ENCODE data around the gene USH2A.

Gene USH2A

GRCh38 chr1:216073793-216074595, 349.3 kb downstream of the USH2A start:
- Histone ChIP-seq H3K9me3 (ENCODE audit: control insufficient read depth in 5 of 5, low read length in 5 of 5) (no peaks in the 10 kb centered on the region), H3K27me3 (ENCODE audit: control insufficient read depth in 5 of 5, insufficient read depth in 4 of 5, low read length in 5 of 5) (no peaks in the 10 kb centered on the region), H3K27ac (ENCODE audit: low read depth, low read length) (no peak overlapping the region), H3K9ac (ENCODE audit: low read length in 5 of 5) (no peak overlapping the region), H3K36me3 (ENCODE audit: control insufficient read depth in 5 of 5, insufficient read depth in 5 of 5, low read length in 5 of 5) (no peaks in the 10 kb centered on the region), H3K4me3 (ENCODE audit: low read depth in 1 of 5, low read length in 5 of 5) (no peak overlapping the region), H3K4me1 (ENCODE audit: control insufficient read depth in 5 of 5, insufficient read depth in 5 of 5, low read length in 5 of 5) (no peaks in the 10 kb centered on the region)

- no peaks in the 10 kb centered on the region for H3K9me3 ChIP-seq (ENCODE audit: control insufficient read depth in 5 of 5, low read length in 5 of 5)
- H3K27ac ChIP-seq (ENCODE audit: low read depth, low read length): no peak overlapping the region
- no peaks in the 10 kb centered on the region for H3K4me1 ChIP-seq (ENCODE audit: control insufficient read depth in 5 of 5, insufficient read depth in 5 of 5, low read length in 5 of 5)
- no peaks in the 10 kb centered on the region for H3K36me3 ChIP-seq (ENCODE audit: control insufficient read depth in 5 of 5, insufficient read depth in 5 of 5, low read length in 5 of 5)
- H3K9ac ChIP-seq (ENCODE audit: low read length in 5 of 5): no peak overlapping the region
- H3K4me3 ChIP-seq (ENCODE audit: low read depth in 1 of 5, low read length in 5 of 5): no peak overlapping the region
- no peaks in the 10 kb centered on the region for H3K27me3 ChIP-seq (ENCODE audit: control insufficient read depth in 5 of 5, insufficient read depth in 4 of 5, low read length in 5 of 5)
Observed at GRCh38 chr1:216071262-216071661, 352.0 kb downstream of the USH2A start.

- Histone ChIP-seq H3K9ac (ENCODE audit: low read length in 5 of 5) (no peak overlapping the region), H3K4me3 (ENCODE audit: low read depth in 1 of 5, low read length in 5 of 5) (no peak overlapping the region), H3K36me3 (ENCODE audit: control insufficient read depth in 5 of 5, insufficient read depth in 5 of 5, low read length in 5 of 5) (no peaks in the 10 kb centered on the region), H3K27ac (ENCODE audit: low read depth, low read length) (no peak overlapping the region), H3K9me3 (ENCODE audit: control insufficient read depth in 5 of 5, low read length in 5 of 5) (no peaks in the 10 kb centered on the region), H3K4me1 (ENCODE audit: control insufficient read depth in 5 of 5, insufficient read depth in 5 of 5, low read length in 5 of 5) (no peaks in the 10 kb centered on the region), H3K27me3 (ENCODE audit: control insufficient read depth in 5 of 5, insufficient read depth in 4 of 5, low read length in 5 of 5) (no peaks in the 10 kb centered on the region)
Observed at GRCh38 chr1:216064643-216065042, 358.6 kb downstream of the USH2A start.

GRCh38 chr1:216057947-216058346, 365.3 kb downstream of the USH2A start:
- no peak overlapping the region for H3K4me3 ChIP-seq (ENCODE audit: low read depth in 1 of 5, low read length in 5 of 5)
- no peaks in the 10 kb centered on the region for H3K4me1 ChIP-seq (ENCODE audit: control insufficient read depth in 5 of 5, insufficient read depth in 5 of 5, low read length in 5 of 5)
- H3K9ac ChIP-seq (ENCODE audit: low read length in 5 of 5): no peak overlapping the region

GRCh38 chr1:216057063-216057462, 366.2 kb downstream of the USH2A start:
- Histone ChIP-seq H3K9ac (ENCODE audit: low read length in 5 of 5) (no peak overlapping the region), H3K36me3 (ENCODE audit: control insufficient read depth in 5 of 5, insufficient read depth in 5 of 5, low read length in 5 of 5) (no peaks in the 10 kb centered on the region), H3K27me3 (ENCODE audit: control insufficient read depth in 5 of 5, insufficient read depth in 4 of 5, low read length in 5 of 5) (no peaks in the 10 kb centered on the region)

More at GRCh38 chr1:216057947-216058346, 365.3 kb downstream of the USH2A start:
- H3K27ac ChIP-seq (ENCODE audit: low read depth, low read length): no peak overlapping the region
- no peaks in the 10 kb centered on the region for H3K36me3 ChIP-seq (ENCODE audit: control insufficient read depth in 5 of 5, insufficient read depth in 5 of 5, low read length in 5 of 5)
- H3K9me3 ChIP-seq (ENCODE audit: control insufficient read depth in 5 of 5, low read length in 5 of 5): peaks cover 0 to 5% (median 0%) of the 10 kb centered on the region in 5 donors
- no peaks in the 10 kb centered on the region for H3K27me3 ChIP-seq (ENCODE audit: control insufficient read depth in 5 of 5, insufficient read depth in 4 of 5, low read length in 5 of 5)

GRCh38 chr1:216055004-216055403, 368.2 kb downstream of the USH2A start:
- no peak overlapping the region for H3K4me3 ChIP-seq (ENCODE audit: low read depth in 1 of 5, low read length in 5 of 5)
- H3K27ac ChIP-seq (ENCODE audit: low read depth, low read length): no peak overlapping the region
- no peaks in the 10 kb centered on the region for H3K4me1 ChIP-seq (ENCODE audit: control insufficient read depth in 5 of 5, insufficient read depth in 5 of 5, low read length in 5 of 5)
- no peaks in the 10 kb centered on the region for H3K36me3 ChIP-seq (ENCODE audit: control insufficient read depth in 5 of 5, insufficient read depth in 5 of 5, low read length in 5 of 5)
- H3K27me3 ChIP-seq (ENCODE audit: control insufficient read depth in 5 of 5, insufficient read depth in 4 of 5, low read length in 5 of 5): no peaks in the 10 kb centered on the region
- H3K9ac ChIP-seq (ENCODE audit: low read length in 5 of 5): no peak overlapping the region
- H3K9me3 ChIP-seq (ENCODE audit: control insufficient read depth in 5 of 5, low read length in 5 of 5): peaks cover 0 to 5% (median 0%) of the 10 kb centered on the region in 5 donors

More at GRCh38 chr1:216057063-216057462, 366.2 kb downstream of the USH2A start:
- H3K4me3 ChIP-seq (ENCODE audit: low read depth in 1 of 5, low read length in 5 of 5): no peak overlapping the region
- no peaks in the 10 kb centered on the region for H3K4me1 ChIP-seq (ENCODE audit: control insufficient read depth in 5 of 5, insufficient read depth in 5 of 5, low read length in 5 of 5)
- peaks cover 0 to 5% (median 0%) of the 10 kb centered on the region in 5 donors for H3K9me3 ChIP-seq (ENCODE audit: control insufficient read depth in 5 of 5, low read length in 5 of 5)
- H3K27ac ChIP-seq (ENCODE audit: low read depth, low read length): no peak overlapping the region

- no peak overlapping the region for H3K9ac ChIP-seq (ENCODE audit: low read length in 5 of 5)
Observed at GRCh38 chr1:216054600-216054999, 368.6 kb downstream of the USH2A start.

GRCh38 chr1:216051071-216051470, 372.2 kb downstream of the USH2A start:
- H3K9me3 ChIP-seq (ENCODE audit: control insufficient read depth in 5 of 5, low read length in 5 of 5): no peaks in the 10 kb centered on the region
- H3K4me3 ChIP-seq (ENCODE audit: low read depth in 1 of 5, low read length in 5 of 5): no peak overlapping the region
- H3K9ac ChIP-seq (ENCODE audit: low read length in 5 of 5): no peak overlapping the region
- no peak overlapping the region for H3K27ac ChIP-seq (ENCODE audit: low read depth, low read length)
- H3K36me3 ChIP-seq (ENCODE audit: control insufficient read depth in 5 of 5, insufficient read depth in 5 of 5, low read length in 5 of 5): no peaks in the 10 kb centered on the region
- no peaks in the 10 kb centered on the region for H3K4me1 ChIP-seq (ENCODE audit: control insufficient read depth in 5 of 5, insufficient read depth in 5 of 5, low read length in 5 of 5)
- H3K27me3 ChIP-seq (ENCODE audit: control insufficient read depth in 5 of 5, insufficient read depth in 4 of 5, low read length in 5 of 5): no peaks in the 10 kb centered on the region

More at GRCh38 chr1:216054600-216054999, 368.6 kb downstream of the USH2A start:
- Histone ChIP-seq H3K4me3 (ENCODE audit: low read depth in 1 of 5, low read length in 5 of 5) (no peak overlapping the region), H3K9me3 (ENCODE audit: control insufficient read depth in 5 of 5, low read length in 5 of 5) (peaks cover 0 to 5% (median 0%) of the 10 kb centered on the region in 5 donors), H3K36me3 (ENCODE audit: control insufficient read depth in 5 of 5, insufficient read depth in 5 of 5, low read length in 5 of 5) (no peaks in the 10 kb centered on the region), H3K27me3 (ENCODE audit: control insufficient read depth in 5 of 5, insufficient read depth in 4 of 5, low read length in 5 of 5) (no peaks in the 10 kb centered on the region), H3K27ac (ENCODE audit: low read depth, low read length) (no peak overlapping the region), H3K4me1 (ENCODE audit: control insufficient read depth in 5 of 5, insufficient read depth in 5 of 5, low read length in 5 of 5) (no peaks in the 10 kb centered on the region)

- Histone ChIP-seq H3K4me1 (ENCODE audit: control insufficient read depth in 5 of 5, insufficient read depth in 5 of 5, low read length in 5 of 5) (no peaks in the 10 kb centered on the region), H3K9ac (ENCODE audit: low read length in 5 of 5) (no peak overlapping the region), H3K36me3 (ENCODE audit: control insufficient read depth in 5 of 5, insufficient read depth in 5 of 5, low read length in 5 of 5) (no peaks in the 10 kb centered on the region), H3K9me3 (ENCODE audit: control insufficient read depth in 5 of 5, low read length in 5 of 5) (no peaks in the 10 kb centered on the region), H3K27me3 (ENCODE audit: control insufficient read depth in 5 of 5, insufficient read depth in 4 of 5, low read length in 5 of 5) (no peaks in the 10 kb centered on the region), H3K27ac (ENCODE audit: low read depth, low read length) (no peak overlapping the region), H3K4me3 (ENCODE audit: low read depth in 1 of 5, low read length in 5 of 5) (no peak overlapping the region)
Observed at GRCh38 chr1:216049741-216050430, 373.4 kb downstream of the USH2A start.

GRCh38 chr1:216047811-216048572, 375.3 kb downstream of the USH2A start:
- no peaks in the 10 kb centered on the region for H3K36me3 ChIP-seq (ENCODE audit: control insufficient read depth in 5 of 5, insufficient read depth in 5 of 5, low read length in 5 of 5)
- H3K9me3 ChIP-seq (ENCODE audit: control insufficient read depth in 5 of 5, low read length in 5 of 5): no peaks in the 10 kb centered on the region
- no peak overlapping the region for H3K4me3 ChIP-seq (ENCODE audit: low read depth in 1 of 5, low read length in 5 of 5)
- H3K9ac ChIP-seq (ENCODE audit: low read length in 5 of 5): no peak overlapping the region
- H3K4me1 ChIP-seq (ENCODE audit: control insufficient read depth in 5 of 5, insufficient read depth in 5 of 5, low read length in 5 of 5): no peaks in the 10 kb centered on the region
- no peaks in the 10 kb centered on the region for H3K27me3 ChIP-seq (ENCODE audit: control insufficient read depth in 5 of 5, insufficient read depth in 4 of 5, low read length in 5 of 5)
- no peak overlapping the region for H3K27ac ChIP-seq (ENCODE audit: low read depth, low read length)

Measured in subcutaneous abdominal adipose tissue (tissue), 5 donors.